Measurements from ENCODE around the gene XAB2. TPM values are rescaled to one million over a fixed set of nuclear protein-coding genes. Genes with fewer than 3 reads are reported as not detected.

XAB2 gene
- total RNA-seq, 4 donors from 2014 or later, result 10.0 to 41.7 (median 32.2) TPM

DNA sequence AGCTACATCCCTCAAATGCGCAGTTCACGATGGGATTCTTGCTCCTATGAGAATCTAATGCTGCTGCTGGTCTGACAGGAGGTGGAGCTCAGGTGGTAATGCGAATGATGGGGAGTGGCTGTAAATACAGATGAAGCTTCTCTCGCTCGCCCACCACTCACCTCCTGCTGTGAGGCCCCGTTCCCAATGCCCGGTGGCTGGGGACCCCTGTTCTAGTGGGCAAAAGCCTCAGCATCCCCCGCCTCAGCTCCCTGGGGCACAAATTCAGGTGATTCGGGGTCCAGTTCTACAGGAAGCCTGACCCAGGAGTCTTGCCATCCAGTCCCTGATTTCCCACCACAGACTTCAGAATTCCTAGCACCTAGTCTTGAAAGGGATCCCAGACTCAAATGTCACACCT, 43.2 kb upstream of the XAB2 start:
- no peaks in the 10 kb centered on the region for H3K36me3 ChIP-seq
- H3K4me1 ChIP-seq, result no peaks in the 10 kb centered on the region
- no peaks in the 10 kb centered on the region for H3K27me3 ChIP-seq
- DNase-seq, result no peak
- no peak overlapping the region for H3K4me3 ChIP-seq
- no peak for TF ChIP-seq POLR2A (IDR thresholded peaks at IDR 0.05)
- TF ChIP-seq, protein P1, sequence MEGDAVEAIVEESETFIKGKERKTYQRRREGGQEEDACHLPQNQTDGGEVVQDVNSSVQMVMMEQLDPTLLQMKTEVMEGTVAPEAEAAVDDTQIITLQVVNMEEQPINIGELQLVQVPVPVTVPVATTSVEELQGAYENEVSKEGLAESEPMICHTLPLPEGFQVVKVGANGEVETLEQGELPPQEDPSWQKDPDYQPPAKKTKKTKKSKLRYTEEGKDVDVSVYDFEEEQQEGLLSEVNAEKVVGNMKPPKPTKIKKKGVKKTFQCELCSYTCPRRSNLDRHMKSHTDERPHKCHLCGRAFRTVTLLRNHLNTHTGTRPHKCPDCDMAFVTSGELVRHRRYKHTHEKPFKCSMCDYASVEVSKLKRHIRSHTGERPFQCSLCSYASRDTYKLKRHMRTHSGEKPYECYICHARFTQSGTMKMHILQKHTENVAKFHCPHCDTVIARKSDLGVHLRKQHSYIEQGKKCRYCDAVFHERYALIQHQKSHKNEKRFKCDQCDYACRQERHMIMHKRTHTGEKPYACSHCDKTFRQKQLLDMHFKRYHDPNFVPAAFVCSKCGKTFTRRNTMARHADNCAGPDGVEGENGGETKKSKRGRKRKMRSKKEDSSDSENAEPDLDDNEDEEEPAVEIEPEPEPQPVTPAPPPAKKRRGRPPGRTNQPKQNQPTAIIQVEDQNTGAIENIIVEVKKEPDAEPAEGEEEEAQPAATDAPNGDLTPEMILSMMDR (IDR thresholded peaks at IDR 0.05), result no peak
- no peak overlapping the region for H3K27ac ChIP-seq
- intact Hi-C loops (cut with DNase I; ENCODE audit: low total_unique reads), result no loop called here
- no peaks in the 10 kb centered on the region for H3K9me3 ChIP-seq

DNA sequence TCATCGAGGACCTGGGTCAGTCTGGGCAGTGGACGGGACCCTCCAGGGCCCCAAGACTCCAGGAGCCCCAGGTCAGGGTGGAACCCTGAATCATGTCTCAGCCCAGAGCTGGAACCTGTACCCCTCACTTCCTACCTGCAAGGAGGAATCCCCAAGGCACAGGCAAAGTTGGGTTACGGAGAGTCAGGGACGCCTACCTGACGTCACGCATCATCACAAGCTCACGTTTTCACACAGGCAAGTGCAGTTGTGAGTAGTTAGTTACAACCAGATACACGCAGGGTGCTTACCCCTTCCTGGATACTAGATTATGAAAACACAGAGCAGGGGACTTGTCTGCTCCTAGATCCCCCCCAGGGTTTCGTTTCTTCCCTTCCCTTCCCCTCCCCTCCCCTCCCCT, 41.4 kb upstream of the XAB2 start:
- TF ChIP-seq POLR2A (IDR thresholded peaks at IDR 0.05), result no peak
- TF ChIP-seq, protein P1 (IDR thresholded peaks at IDR 0.05), result no peak
- no peaks in the 10 kb centered on the region for H3K9me3 ChIP-seq
- H3K27ac ChIP-seq, result no peak overlapping the region
- DNase-seq, result no peak
- no peak overlapping the region for H3K4me3 ChIP-seq
- no peaks in the 10 kb centered on the region for H3K27me3 ChIP-seq
- intact Hi-C loops (cut with DNase I; ENCODE audit: low total_unique reads), result no loop called here
- H3K36me3 ChIP-seq, result no peaks in the 10 kb centered on the region
- H3K4me1 ChIP-seq, result no peaks in the 10 kb centered on the region

DNA sequence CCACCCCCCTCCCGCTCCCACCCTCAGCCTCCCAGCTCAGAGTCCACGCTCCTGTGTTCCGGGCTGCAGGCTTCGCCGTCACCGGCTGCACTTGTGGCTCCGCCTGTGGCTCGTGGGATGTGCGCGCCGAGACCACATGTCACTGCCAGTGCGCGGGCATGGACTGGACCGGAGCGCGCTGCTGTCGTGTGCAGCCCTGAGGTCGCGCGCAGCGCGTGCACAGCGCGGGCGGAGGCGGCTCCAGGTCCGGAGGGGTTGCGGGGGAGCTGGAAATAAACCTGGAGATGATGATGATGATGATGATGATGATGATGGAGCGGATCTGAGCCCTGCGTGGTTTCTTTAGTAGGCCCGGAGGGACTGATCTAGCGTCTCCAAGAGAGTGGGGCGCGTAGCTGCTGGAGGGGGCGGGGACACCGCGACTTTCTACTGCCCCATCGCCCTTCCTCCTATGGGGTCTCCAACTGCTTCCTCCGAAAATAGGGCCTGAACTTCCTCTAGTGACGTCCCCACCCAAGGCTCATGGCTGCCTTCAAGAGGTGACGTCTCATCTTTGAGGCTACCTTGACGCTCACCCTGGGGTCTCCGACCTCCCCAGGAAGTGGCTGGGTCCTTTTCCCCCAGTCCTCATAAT, 40.9 kb upstream of the XAB2 start:
- Histone ChIP-seq H3K27ac (no peak overlapping the region), H3K4me1 (no peaks in the 10 kb centered on the region), H3K36me3 (no peaks in the 10 kb centered on the region), H3K4me3 (no peak overlapping the region), H3K27me3 (no peaks in the 10 kb centered on the region), H3K9me3 (no peaks in the 10 kb centered on the region)
- DNase-seq, result no peak
- intact Hi-C loops (cut with DNase I; ENCODE audit: low total_unique reads), result no loop called here
- no peak for TF ChIP-seq POLR2A (IDR thresholded peaks at IDR 0.05)
- TF ChIP-seq, protein P1 (IDR thresholded peaks at IDR 0.05), result no peak

DNA sequence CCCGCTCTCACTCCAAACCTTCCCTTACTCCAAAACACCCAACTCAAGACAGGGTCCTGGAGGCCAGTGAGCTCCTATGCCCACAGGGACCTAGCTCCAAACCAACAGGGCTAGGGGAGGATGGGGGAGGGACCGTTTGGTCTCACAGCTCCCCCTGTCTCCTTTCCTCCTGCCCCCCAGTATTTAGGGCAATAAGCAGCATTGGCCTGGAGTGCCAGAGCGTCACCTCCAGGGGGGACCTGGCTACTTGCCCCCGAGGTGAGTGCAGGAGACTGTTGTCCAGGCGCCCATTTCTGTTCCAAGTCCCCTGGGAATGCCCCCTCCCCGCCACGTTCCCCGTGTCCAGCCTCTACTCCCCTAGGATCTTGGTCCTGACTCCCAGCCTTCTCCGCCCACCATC, 40.3 kb upstream of the XAB2 start:
- Histone ChIP-seq H3K27ac (no peak overlapping the region), H3K9me3 (no peaks in the 10 kb centered on the region), H3K27me3 (no peaks in the 10 kb centered on the region), H3K4me3 (no peak overlapping the region), H3K36me3 (no peaks in the 10 kb centered on the region), H3K4me1 (no peaks in the 10 kb centered on the region)
- TF ChIP-seq, protein P1 (IDR thresholded peaks at IDR 0.05), result no peak
- TF ChIP-seq POLR2A (IDR thresholded peaks at IDR 0.05), result no peak
- no peak for DNase-seq
- intact Hi-C loops (cut with DNase I; ENCODE audit: low total_unique reads), result no loop called here

DNA sequence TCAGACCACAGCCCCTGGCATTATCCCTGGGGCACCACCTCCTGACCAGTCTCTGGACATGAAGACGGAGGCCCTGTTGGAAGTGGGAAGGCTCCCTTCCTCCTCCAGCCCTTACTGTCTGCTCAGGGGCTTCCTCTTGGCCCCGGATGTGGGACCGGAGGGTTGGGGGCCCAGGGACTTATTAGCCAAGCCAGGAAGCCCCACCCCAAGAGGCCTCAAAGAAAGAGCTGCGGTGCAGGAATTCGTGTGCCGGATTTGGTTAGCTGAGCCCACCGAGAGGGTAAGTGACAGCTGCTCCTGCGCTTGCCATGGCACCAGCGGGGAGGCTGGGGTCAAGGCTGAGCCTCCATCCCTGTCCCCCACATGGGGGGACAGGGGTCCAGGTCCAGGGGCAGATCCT, 39.5 kb upstream of the XAB2 start, which contains the start of gene RETN:
TSS of gene RETN (plus strand) at position 208 of the 400 bp plus-strand sequence. CDS start 278 bp downstream, outside the sequence.
- no peaks in the 10 kb centered on the region for H3K36me3 ChIP-seq
- no peaks in the 10 kb centered on the region for H3K4me1 ChIP-seq
- no peaks in the 10 kb centered on the region for H3K27me3 ChIP-seq
- no peaks in the 10 kb centered on the region for H3K9me3 ChIP-seq
- no peak within 1 kb of the TSS for H3K27ac ChIP-seq
- DNase-seq, result no peak
- intact Hi-C loops (cut with DNase I; ENCODE audit: low total_unique reads), result no loop called here
- no peak within 1 kb of the TSS for H3K4me3 ChIP-seq
- no peak for TF ChIP-seq POLR2A (IDR thresholded peaks at IDR 0.05)
- TF ChIP-seq, protein P1 (IDR thresholded peaks at IDR 0.05), result no peak

All from uterus (tissue), 4 donors.